Tongue (tissue), 2 donors: Measurements from ENCODE around the gene IFT122. TPM values are rescaled to one million over a fixed set of nuclear protein-coding genes. Genes with fewer than 3 reads are reported as not detected.
"Not testable (repeated sequence)": the region's sequence is repeated elsewhere in the genome, so short reads cannot be mapped to it uniquely, and the experiment has no call there.

Experiments
- DNase-seq: peaks from one replicate; pipeline ENCODE4 v3.0.0-alpha.2; 2015
- total RNA-seq: library from RNA; depleted of rRNA; stranded (reverse); fragments of >200 nt; gene quantifications from one replicate; pipeline ENCODE4 v1.2.3, GENCODE V29; 2014

IFT122 gene
- total RNA-seq, 1 donor from 2014 or later, result 37.7 TPM

- DNase-seq, result no peak
Measured at GRCh38 chr3:129536804-129537203, 96.8 kb downstream of the IFT122 start.

- DNase-seq, result peak; percentile 29
Measured at GRCh38 chr3:129539206-129539605, 99.2 kb downstream of the IFT122 start.

DNA sequence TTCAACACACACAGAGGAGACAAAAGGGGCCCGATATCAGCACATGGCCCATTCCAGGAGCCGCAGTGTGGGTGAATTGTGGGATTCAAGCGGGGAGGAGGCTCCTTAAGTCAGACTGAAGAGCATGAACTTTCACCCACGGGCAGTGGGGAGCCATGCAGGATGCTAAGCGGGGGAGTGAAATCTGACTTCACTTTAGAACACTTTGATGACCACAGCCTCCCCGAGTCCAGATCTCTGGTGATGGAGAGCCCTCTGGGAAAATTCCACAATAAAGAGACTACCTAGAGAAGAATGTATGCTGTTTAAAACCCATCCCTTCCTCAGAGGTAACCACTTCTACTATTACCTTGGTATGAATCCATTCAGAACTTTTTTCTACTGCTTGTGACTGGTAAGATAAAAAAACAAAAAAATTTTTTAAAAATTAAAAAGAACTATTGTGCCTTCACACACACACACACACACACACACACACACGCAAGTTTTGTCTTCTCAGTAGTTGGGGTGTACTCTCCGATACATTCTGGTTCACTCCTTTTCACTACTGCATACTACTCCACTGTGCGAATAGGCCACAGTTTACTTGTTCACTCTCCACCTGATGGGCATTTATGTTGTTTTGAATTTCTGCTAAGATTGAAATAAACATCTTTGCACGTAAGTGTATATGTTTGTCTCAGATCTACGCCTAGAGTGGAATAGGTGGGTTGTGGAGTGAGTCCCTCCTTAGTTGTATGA lies 100.9 kb downstream of the IFT122 start:
- DNase-seq, result no peak

DNA sequence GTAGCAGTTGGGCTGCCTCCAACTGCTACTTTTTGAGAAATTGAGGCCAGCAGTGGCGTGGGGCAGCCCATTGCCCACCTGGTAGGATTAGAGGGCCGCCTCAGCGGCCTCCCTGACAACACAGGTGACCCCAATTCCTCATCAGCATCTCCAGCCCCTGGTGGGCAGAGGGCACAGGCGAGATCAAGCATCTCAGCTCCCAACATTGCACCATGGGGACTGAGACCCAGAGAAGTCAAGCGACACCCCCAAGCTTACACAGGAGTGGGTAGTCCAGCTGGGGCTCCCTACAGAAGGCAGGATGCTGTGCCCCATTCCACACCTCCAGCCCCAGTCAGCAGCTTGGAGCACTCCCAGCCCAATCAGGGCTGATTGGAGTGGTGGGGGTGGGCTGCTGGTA lies 102.7 kb downstream of the IFT122 start:
- no peak for DNase-seq

DNA sequence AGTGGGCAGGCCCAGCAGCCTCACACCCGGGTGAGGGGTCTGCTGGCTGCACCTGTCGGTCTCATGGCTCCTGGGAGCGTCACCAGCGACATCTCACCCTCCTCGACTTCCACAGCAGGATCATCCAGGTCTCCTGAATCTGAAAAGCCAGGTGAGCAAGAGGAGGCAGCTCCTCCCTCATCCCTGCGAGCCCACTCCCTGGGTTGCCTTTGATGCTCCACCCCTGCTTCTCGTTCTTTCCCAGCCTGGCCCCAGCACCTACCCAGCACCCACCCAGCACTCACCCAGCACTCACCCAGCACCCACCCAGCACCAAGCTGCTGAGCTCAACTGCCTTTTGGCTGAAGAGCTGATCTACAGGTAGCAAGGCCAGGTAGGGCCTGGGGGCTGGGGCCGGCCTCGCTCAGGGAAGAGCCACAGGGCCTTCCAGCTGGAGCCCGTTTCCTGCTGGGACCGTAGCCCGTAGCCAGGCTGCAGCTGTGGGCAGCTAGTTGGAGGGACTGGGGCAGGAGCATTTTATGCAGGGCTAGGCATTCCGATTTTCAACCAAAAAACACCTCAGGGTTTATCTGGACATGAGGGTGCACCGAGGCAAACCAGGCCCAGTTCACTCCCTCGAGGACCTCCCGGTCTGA lies 103.2 kb downstream of the IFT122 start, which contains the start of gene H1-8:
Gene H1-8 (plus strand): TSS at position 20 of the 635 bp plus-strand sequence. CDS start 44 bp downstream, at position 64.
- DNase-seq, result no peak

DNA sequence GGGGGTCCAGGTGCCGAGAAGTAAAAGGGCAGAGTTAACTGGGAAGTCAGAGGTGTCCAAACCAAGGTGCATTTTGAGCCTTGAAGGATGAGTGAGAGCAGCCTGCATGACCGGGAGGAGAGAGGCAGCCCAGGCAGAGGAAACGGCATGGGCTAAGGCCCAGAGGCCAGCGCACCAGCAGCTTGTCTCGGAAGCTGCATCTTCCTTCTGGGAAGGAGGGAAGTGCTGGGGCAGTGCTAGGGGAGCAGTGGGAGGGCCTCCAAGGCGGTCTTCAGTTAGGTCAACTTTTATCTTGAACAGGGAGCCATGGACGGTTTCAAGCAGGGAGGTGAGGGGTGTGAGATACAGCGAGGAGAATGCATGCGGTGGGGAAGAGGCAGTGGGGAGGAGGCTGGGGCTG lies 104.0 kb downstream of the IFT122 start:
- DNase-seq, result no peak

DNA sequence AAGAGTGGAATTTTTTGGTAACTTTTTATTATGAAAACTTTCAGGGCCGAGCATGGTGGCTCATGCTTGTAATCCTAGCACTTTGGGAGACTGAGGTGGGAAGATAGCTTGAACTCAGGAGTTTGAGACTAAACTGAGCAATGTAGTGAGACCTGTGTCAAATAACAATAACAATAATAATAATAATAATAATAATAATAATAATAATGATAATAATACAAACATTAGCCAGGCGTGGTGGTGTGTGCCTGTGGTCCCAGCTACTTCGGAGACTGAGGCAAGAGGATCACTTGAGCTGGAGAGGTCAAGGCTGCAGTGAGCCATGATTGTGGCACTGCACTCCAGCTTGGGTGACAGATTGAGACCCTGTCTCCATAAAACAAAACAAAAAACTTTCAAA lies 105.9 kb downstream of the IFT122 start:
- DNase-seq, result not testable (repeated sequence)

DNA sequence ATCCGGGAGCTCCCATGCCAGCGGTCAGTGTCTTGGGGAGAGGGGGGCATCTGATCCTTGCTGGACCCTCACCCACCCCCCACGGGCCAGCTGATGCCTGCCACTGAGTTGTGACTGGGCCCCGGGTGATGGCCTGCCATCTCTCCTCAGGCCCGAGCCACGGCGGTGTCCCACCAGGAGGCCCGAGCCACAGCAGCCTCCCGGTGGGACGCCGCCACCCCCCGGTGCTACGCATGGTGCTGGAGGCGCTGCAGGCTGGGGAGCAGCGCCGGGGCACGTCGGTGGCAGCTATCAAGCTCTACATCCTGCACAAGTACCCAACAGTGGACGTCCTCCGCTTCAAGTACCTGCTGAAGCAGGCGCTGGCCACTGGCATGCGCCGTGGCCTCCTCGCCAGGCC lies 107.2 kb downstream of the IFT122 start:
- no peak for DNase-seq

DNA sequence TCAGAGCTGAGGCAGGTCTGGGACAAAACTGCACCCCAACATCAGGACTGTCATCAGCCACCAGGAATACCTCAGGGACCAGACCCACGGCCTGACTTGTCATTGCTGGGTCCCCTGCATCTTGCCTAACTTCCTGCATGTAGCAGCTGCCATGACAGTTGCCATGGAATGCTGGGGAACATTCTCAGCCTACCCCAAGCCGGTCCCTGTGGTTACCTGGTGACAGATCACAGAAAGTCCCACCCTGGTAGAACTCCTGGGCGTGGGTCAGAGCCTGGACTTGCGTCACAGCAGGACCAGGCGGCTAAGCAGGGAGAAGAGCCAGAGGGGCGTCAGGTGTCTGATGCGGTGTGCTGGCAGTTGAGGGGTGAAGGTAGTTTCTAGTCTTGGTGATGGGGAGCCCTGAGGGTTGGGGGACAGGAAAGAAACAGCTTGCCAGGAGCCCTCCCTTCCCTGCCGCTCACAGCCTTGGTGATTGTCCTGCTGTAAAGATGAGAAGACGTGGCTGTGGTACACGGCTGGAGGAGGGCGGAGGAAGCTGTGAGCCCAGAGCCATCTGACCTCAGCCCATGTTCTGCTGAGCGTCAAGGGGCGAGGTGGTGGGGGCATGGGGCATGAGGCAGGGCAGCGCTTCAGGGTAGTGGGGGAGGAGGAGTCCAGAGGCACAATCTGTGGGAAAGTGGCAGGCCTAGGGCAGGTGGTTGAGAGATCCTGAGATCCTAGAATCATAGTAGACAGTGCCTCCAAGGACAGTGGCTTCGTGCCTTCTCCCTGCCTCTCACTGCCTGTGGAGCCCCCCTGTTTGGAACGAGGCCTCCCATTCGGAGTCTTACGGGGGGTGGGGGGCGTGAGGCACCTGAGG lies 108.3 kb downstream of the IFT122 start:
- DNase-seq, result no peak

DNA sequence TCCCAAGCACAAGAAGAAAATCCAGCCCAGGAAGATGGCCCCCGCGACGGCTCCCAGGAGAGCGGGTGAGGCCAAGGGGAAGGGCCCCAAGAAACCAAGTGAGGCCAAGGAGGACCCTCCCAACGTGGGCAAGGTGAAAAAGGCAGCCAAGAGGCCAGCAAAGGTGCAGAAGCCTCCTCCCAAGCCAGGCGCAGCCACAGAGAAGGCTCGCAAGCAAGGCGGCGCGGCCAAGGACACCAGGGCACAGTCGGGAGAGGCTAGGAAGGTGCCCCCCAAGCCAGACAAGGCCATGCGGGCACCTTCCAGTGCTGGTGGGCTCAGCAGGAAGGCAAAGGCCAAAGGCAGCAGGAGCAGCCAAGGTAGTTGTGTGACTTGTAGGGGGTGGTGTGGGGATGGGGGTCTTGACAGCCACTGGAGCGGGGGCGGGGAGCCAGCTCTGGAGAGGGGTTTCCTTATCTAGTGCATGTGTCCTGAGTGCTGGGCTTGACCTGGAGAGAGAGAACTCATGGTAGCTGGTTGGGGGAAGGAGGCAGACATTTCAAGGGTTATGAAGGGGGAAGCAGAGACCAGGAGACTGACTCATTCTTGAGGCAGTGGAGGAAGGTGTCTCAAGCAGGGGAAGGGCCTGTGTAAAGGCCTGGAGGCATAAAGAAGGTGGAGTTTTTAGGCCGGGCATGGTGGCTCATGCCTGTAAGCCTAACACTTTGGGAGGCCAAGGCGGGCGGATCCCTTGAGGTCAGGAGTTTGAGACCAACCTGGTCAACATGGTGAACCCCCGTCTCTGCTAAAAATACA lies 109.2 kb downstream of the IFT122 start:
- no peak for DNase-seq

DNA sequence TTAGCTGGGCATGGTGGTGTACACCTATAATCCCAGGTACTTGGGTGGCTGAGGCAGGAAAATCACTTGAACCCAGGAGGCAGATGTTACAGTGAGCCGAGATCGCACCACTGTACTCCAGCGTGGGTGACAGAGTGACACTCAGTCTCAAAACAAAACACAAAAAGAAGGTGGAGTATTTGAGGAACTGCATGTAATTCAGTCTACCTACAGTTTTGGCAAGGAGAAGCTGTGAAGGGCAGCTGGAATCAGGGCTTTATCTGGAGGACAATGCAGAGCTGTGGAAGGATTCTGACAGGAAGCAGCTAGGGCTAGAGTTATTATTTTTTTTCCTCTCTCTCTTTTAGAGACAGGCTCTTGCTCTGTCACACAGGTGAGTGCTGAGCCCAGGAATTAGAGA lies 109.8 kb downstream of the IFT122 start:
- no peak for DNase-seq

DNA sequence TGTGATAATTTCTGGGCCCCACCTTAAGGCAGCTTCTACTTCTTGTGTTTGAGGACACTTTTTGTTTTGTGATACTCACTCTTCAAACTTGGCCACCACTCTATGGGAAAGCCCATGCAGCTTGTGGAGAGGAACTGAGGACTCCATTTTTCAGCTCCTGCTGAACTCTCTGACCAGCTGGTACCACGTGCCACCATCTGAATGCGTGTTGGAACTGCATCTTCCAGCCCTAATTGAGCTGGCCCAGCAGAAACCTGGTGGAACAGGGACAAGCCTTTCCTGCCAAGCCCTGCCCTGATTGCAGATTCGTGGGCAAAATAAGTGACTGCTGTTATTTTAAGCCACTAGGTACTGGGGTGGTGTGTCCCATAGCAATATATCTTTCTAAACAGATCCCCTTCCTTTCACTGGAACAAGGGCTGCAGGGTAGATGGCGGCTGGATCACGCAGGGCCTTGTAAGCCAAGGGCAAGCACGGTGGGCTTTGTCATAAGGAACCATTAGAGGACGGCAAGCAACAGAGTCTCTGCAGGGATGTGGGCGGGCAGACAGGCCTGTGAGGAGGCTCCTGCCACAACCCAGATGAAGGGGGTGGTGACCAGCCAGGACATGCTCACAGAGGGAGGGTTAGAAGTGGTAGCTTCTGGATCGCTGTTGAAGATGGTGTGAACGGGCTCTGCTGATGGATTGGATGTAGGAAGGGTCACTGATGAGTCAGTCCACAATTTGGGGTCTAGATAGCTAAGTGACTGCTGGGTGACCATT lies 112.4 kb downstream of the IFT122 start:
- DNase-seq, result peak; percentile 46

DNA sequence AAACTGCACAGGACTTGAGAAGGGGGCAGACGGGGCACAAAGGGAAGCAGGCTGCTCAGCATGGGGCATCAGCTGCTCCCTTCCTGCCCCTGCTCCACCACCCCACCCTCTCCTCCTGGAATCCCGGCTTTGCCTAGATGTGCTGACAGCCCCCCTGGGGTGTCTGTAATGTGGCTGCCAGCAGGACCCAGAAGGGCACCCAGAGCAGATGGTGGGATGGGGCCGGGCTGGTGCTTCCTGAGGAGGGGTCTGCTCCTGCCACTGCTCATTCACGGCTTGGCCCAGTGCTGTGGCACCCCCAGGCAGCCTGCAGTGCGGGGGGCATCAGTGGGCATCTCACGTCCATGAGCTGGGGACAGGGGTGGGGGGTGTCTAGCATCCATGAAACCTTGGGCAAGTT lies 113.1 kb downstream of the IFT122 start:
- DNase-seq, result no peak

GRCh38 chr3:129553719-129554118 lies 113.7 kb downstream of the IFT122 start:
- DNase-seq, result no peak

GRCh38 chr3:129554356-129555152 lies 114.5 kb downstream of the IFT122 start:
- DNase-seq, result peak; percentile 74

DNA sequence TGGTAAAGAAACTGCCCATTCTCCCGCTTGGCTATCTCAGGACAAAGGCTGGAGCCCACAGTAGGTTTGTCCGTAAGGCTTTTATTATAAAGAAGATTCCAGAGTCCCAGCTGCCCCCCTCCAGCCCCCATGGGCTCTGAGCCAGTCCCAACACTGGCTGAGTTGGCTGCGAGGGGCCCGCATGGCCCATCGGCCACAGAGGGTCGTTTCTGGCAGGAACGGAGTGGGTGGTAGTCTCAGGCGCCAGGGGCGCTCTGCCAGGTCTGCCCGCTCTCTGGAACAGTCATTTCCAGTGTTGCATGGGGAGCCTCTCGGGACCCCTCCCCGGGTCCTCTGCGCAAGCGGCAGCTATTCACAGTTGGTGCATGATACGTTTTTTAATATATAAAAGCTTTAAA lies 115.1 kb downstream of the IFT122 start:
- peak; percentile 59 for DNase-seq

- DNase-seq, result no peak
Measured at GRCh38 chr3:129555616-129556357, 115.8 kb downstream of the IFT122 start.

DNA sequence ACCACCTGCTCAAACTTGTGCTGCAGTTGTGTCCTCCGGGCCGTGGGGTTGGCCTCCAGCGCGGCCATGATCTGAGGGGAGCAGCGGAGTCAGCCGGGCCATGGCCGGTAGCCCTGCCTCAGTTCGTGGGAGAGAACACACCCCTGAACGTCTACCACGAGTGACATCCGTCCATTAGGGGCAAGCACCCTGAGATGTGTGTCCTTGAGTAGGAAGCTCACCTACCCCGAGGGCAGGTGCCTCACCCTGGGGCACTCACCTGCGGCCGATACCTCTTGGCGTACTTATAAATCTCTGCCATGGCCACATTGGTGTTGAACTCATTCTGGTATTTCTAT lies 116.3 kb downstream of the IFT122 start:
- DNase-seq, result no peak

- DNase-seq, result no peak
Measured at GRCh38 chr3:129556890-129557547, 117.0 kb downstream of the IFT122 start.
